ENCODE measurements around the gene PCDHGC3. TPM values are rescaled to one million over a fixed set of nuclear protein-coding genes. Genes with fewer than 3 reads are reported as not detected.

PCDHGC3 gene
- total RNA-seq, 1 experiment from 2014 or later, result 1.2 TPM

DNA sequence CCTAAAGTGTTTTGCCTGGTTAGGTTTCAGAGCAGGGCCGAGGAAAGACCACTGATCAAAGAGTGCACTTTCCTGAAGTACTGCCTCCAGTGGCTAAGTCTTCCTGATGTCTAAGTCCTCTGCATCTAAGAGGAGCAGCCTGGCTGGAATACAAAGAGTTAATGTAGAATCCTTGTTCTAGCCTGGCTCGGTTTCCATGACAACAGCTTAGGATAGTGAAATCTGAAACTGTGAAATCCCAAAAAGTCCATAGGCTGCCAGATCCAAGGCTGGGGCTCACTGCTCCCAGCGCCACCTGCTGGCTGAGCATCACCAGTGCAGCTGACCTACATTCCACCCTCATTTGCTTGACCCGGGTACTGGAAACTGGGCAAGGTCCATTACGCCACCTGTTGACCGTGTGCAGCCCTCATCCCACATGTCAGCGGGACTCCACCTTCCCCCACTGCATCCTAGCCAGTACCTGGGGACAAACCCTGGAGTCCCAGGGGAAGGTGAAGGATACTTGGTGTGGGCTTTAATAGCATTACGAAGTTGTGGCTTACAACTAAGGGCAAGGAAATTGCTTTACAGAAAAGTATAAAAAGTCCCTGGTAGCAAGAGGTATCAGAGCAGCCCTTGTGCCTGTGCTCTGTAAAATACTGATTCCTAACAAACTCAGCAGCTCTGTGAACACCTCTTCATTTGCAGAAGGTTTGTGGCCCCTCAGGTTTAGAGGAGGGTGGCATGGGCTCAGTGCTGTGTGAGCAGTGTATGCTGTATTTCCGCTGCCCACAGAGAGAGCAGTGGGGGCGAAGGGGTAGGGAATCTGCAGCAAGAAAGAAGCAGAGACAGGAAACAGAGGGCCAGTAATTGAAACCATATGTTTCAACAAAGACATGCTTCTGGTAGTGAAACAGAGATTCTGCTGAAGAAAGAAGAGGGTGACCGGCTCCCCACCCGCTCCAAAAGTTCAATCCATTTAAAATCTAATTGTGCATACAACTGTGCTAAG, 49.1 kb downstream of the PCDHGC3 start:
- no peaks in the 10 kb centered on the region for H3K9me2 ChIP-seq (ENCODE audit: insufficient read depth)
- no peaks in the 10 kb centered on the region for H3K9me3 ChIP-seq (ENCODE audit: control insufficient read depth in 1 of 2, insufficient read depth in 1 of 2, low read depth in 1 of 2, low read length in 2 of 2)
- ATAC-seq (peak; percentile 74), DNase-seq (ENCODE audit: low read depth, low spot score) (peak; percentile 88)
- ChIA-PET POLR2A (interaction anchor here (0.8 kb wide), 1 partner anchor 112 kb away, joined by 3 read pairs; the partner anchor contains the start of gene PCDHGA10), CTCF (interaction anchor here (0.8 to 3.0 kb wide), 10 partner anchors 9 to 302 kb away, joined by 3 to 37 read pairs (median 4); partner anchors contain the start of genes DIAPH1, PCDHB14, PCDHGA10 and PCDHGA11), RAD21 (ENCODE audit: low non-redundant PET in 1 of 2, low total read pairs in 2 of 2, uncharacterized antibody in 2 of 2, unreplicated experiment in 2 of 2) (interaction anchor here in 1 of 2 experiments (4.0 kb wide), 1 partner anchor 112 kb away, joined by 17 read pairs; the partner anchor contains the start of gene PCDHGA10)
- BruUV-seq (replicated peaks), result no TSS peak
- H3K4me3 ChIP-seq (replicated peaks in 1 of 2; ENCODE audit: low read depth in 1 of 2, low read length in 2 of 2), result no peak overlapping the region
- peak overlapping the region; percentile 12; the same call in 1 of the 2 replicates for H3K9ac ChIP-seq (ENCODE audit: low read length)
- peaks cover 11% of the 10 kb centered on the region; the same call in 1 of the 2 replicates for H3K79me2 ChIP-seq (ENCODE audit: insufficient read depth, low read length)
- H2AFZ ChIP-seq (ENCODE audit: low read depth, low read length, poor library complexity, severe bottlenecking), result no peak overlapping the region
- intact Hi-C loops (cut with micrococcal nuclease), result loop anchor here (1.0 to 2.0 kb wide), 3 partner anchors 32 to 204 kb away; partner anchors contain the start of genes PCDHGA10 and TAF7
- H3K36me3 ChIP-seq (ENCODE audit: control insufficient read depth in 1 of 2, insufficient read depth in 2 of 2, low read length in 2 of 2), result peaks cover 6 to 54% of the 10 kb centered on the region in 2 experiments; a peak in 3 of 4 replicates
- H3K27ac ChIP-seq (ENCODE audit: low read depth, low read length), result no peak overlapping the region
- peaks cover 35 to 53% of the 10 kb centered on the region in 2 experiments for H3K4me1 ChIP-seq (ENCODE audit: control insufficient read depth in 1 of 2, insufficient read depth in 2 of 2, low read length in 2 of 2)
- TF ChIP-seq POLR2AphosphoS5 (IDR thresholded peaks at IDR 0.05; ENCODE audit: low read depth, low read length), result peak; percentile 23; the same call in 1 of the 2 replicates
- peak; percentile 81 for TF ChIP-seq CBX3 (IDR thresholded peaks at IDR 0.05; ENCODE audit: low read depth)
- TF ChIP-seq ZBTB33 (IDR thresholded peaks at IDR 0.05; ENCODE audit: extremely low read depth, insufficient replicate concordance, low read length), result no peak
- peak; percentile 99 to 100 (median 99) for TF ChIP-seq CTCF (IDR thresholded peaks at IDR 0.05 in 2 of 3, conservative IDR thresholded peaks at IDR 0.05 in 1 of 3; ENCODE audit: borderline replicate concordance in 1 of 3, insufficient read depth in 1 of 3, low read depth in 2 of 3, low read length in 2 of 3)
- TF ChIP-seq MAX (IDR thresholded peaks at IDR 0.05), result peak; percentile 48; the same call in 1 of the 2 replicates
- no peak for TF ChIP-seq ATF3 (IDR thresholded peaks at IDR 0.05)
- TF ChIP-seq YY1 (IDR thresholded peaks at IDR 0.05; ENCODE audit: extremely low read depth, insufficient replicate concordance, low read depth, low read length), result peak; percentile 40
- TF ChIP-seq RAD21 (IDR thresholded peaks at IDR 0.05; ENCODE audit: low read depth), result peak; percentile 98
- no peaks in the 10 kb centered on the region for H3K27me3 ChIP-seq (ENCODE audit: insufficient read depth, low read length)
- H4K20me1 ChIP-seq (ENCODE audit: insufficient read depth), result no peaks in the 10 kb centered on the region
- peak overlapping the region; percentile 43 for H3K4me2 ChIP-seq (ENCODE audit: low read length)
